ENCODE measurements around the gene GARIN5B. TPM values are rescaled to one million over a fixed set of nuclear protein-coding genes. Genes with fewer than 3 reads are reported as not detected.
"Not testable (repeated sequence)": the region's sequence is repeated elsewhere in the genome, so short reads cannot be mapped to it uniquely, and the experiment has no call there.

GARIN5B gene
- total RNA-seq, 1 donor from 2014 or later, result not detected

- DNase-seq (ENCODE audit: low read depth in 2 of 2), result no peak
Observed at GRCh38 chr19:55350620-55351315, 12.3 kb downstream of the GARIN5B start.

GRCh38 chr19:55348317-55349034 lies 14.6 kb downstream of the GARIN5B start:
- no peak for DNase-seq (ENCODE audit: low read depth in 2 of 2)

DNA sequence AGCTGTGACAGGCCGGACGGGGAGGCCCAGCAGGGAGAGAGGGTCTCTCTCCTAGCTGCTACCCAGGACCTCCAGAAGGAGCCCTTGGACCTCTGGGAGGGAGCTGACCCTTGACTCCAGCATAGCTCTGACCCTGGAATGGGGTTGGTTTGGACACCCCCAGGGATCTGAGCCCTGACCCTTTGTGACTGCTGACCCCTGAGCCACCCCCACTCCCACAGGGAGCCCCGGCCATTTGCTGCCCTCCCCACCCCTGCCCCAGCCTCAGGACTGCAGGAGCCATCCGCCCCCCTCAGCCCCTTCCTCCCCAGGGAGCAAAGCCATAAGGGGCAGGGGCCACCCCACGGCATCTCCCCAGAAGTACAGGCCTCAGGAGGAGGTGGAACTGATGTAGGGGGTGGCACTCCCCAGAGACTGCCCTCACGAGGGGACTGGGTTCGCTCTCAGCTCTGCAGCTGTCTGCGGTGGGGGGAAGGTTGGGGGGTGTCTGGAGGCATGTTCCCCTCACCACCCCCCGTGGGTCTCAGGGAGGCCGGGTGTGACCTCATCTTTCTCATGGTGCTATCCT lies 15.5 kb downstream of the GARIN5B start:
- DNase-seq (ENCODE audit: low read depth in 2 of 2), result no peak

- DNase-seq (ENCODE audit: low read depth in 2 of 2), result no peak
Observed at GRCh38 chr19:55346725-55347441, 16.2 kb downstream of the GARIN5B start.

GRCh38 chr19:55345818-55346724 lies 17.0 kb downstream of the GARIN5B start:
- DNase-seq (ENCODE audit: low read depth in 2 of 2), result peak; percentile 9 to 15

DNA sequence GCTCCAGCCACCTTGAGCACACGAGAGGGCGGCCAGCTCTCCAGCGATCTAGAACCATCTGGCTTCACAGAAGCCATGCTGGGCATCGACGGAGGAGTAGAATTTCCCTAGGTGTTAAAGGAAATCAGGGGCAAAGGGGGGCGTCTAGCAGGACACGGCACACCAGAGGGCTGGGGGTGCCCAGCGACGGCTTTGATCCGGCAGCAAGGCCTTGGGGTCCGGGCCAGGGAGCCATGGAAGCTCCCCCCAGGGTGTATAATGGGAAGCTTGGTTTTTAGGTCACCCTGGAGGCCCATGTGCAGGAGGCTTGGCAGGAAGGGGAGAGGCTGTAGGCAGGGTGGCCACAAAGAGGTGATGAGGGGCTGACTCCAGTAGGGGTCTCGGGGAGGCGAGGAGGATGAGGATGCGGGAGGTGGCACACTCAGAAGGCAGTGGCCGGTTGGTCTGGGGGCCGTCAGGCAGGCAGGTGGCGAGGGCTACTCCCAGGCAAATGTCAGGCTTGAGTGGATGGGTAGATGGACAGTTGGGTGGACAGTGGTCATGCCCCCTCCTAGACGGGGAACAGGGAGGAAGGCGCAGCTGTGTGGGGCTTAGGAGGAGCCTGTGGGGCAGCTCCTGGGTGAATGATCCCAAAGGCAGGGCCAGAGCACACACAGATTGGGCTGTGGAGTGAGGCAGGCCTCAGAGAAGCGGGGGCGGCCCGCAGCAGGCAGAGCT lies 17.8 kb downstream of the GARIN5B start:
- DNase-seq (ENCODE audit: low read depth in 2 of 2), result no peak

- DNase-seq (ENCODE audit: low read depth in 2 of 2), result no peak
Observed at GRCh38 chr19:55344444-55344843, 18.6 kb downstream of the GARIN5B start.

- DNase-seq (ENCODE audit: low read depth in 2 of 2), result no peak
Observed at GRCh38 chr19:55341595-55342531, 21.2 kb downstream of the GARIN5B start.

DNA sequence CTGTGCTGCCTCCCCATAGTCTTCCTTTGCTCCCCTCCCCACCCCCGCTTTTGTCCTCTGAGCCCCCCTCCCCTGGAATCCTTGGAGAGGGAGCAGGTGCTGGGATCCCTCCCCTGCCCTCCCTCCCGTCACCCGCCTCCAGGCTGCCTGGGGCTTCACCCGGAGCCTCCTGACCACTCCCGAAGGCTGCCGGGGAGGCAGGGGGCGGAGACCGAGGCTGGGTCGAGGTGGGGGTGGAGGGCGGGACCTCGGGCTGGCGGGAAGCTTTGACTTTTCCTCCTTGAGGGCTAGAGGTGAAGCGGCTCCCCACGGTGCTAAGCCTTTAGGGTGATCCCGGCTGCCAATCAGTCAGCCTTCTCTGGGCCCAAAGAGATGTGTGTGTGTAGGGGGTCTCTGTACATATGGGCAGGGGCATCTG lies 21.9 kb downstream of the GARIN5B start:
- DNase-seq (ENCODE audit: low read depth in 2 of 2), result peak in 1 of 2 donors; percentile 30

DNA sequence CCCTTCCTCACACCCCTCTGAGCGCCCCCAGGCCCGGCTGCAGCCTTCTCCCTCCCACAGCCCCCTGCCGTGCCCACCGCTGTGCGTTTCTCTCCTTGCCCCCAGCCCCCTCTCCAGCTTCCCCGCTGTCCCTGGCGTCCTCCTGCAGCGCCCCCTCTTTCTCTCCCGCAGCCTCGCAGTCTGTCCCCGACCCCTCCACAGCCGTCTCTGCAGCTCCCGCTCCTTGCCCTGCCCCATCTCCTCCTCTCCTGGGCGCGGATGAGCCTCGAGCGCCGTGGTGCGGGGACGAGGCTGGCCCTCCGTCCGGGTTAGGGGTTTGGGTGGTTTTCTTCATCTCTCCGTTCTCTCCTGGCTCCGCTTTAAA lies 22.3 kb downstream of the GARIN5B start:
- DNase-seq (ENCODE audit: low read depth in 2 of 2), result no peak

DNA sequence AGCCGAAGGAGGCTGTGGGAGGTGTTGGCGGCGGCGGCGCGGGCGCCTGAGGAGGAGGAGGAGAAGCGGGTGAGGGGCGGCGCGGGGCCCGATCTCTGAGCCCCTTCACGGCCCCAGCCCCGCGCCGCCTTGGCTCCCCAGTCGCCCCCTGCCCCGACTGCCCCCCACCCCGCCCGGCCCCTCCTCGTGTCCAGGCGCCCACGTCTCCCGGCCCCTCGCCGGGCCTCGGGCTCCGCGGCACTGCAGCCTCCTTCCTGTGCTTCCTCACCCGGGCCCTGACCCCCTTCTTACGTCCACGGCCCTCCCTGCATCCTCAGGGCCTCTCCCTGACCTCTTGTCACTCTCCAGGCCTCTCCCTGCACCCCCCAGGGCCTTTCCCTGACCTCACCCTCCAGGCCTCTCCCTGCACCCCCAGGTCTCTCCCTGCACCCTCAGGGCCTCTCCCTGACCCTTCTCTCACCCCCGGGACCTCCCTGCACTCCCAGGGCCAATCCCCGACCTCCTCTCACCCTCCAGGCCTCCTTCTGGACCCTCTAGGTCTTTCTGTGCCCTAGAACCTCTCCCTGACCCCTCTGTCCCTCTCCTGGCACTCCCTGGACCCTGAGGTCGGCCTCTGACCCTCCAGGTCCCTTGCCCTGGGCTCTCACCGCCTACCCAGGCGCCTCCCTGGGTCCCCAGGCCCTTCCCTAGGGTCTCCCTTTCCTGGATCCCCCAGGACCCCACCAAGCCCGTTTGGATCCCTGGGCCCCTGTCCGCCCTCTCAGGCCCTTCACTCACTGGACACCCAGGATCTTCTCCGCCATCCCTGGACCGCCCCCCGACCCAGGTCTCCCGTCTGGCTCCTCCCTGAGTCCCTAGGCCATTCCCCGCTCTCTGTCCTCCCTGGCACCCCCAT lies 22.9 kb downstream of the GARIN5B start:
- DNase-seq (ENCODE audit: low read depth in 2 of 2), result no peak

GRCh38 chr19:55339105-55339888 lies 23.8 kb downstream of the GARIN5B start, which contains the start of gene KMT5C:
Gene KMT5C (plus strand): TSS chr19:55339876. CDS start chr19:55341937, 2,061 bp downstream.
- peak; percentile 100 for DNase-seq (ENCODE audit: low read depth in 2 of 2)

- DNase-seq (ENCODE audit: low read depth in 2 of 2), result no peak
Observed at GRCh38 chr19:55336101-55336500, 27.0 kb downstream of the GARIN5B start.

GRCh38 chr19:55333870-55334269 lies 29.2 kb downstream of the GARIN5B start:
- no peak for DNase-seq (ENCODE audit: low read depth in 2 of 2)

- not testable (repeated sequence) for DNase-seq (ENCODE audit: low read depth in 2 of 2)
Observed at GRCh38 chr19:55329791-55330190, 33.3 kb downstream of the GARIN5B start.

- DNase-seq (ENCODE audit: low read depth in 2 of 2), result peak in 1 of 2 donors; percentile 17
Observed at GRCh38 chr19:55328774-55329318, 34.2 kb downstream of the GARIN5B start.

DNA sequence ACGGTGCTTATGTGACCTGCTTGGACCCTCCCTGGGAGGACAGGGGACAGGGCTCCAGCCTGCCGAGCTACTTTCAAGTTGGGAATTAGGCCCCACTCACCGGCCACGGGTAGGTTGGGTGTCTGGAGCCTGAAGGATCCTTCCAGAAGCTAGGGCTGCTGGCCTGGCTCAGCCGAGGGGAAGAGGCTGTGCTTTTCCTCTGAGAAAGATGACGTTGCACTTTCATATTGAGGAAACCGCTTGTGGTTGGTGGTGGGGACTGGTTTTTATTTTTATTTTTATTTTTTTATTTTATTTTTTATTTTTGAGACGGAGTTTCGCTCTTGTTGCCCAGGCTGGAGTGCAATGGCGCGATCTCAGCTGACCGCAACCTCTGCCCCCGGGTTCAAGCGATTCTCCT lies 37.9 kb downstream of the GARIN5B start, which contains the start of gene TMEM150B:
TSS of gene TMEM150B (minus strand) at position 170 of the 400 bp plus-strand sequence. CDS start 4,305 bp downstream, outside the sequence.
- DNase-seq (ENCODE audit: low read depth in 2 of 2), result no peak

All from dermis microvascular lymphatic vessel endothelial cell (primary cell).